A673 (cell line): ENCODE data around the gene VAMP5. TPM values are rescaled to one million over a fixed set of nuclear protein-coding genes. Genes with fewer than 3 reads are reported as not detected.
A peak's percentile ranks its signal among the peaks of the same experiment; 100 is the strongest.

Experiments
- BruUV-seq: library from RNA; stranded (reverse); fragments of 400-500 nt; replicated peaks from 2 replicates; lab custom pipeline; 2021; lab: Mats Ljungman, UMichigan
- CTCF ChIA-PET: fragments of 300-600 bp; sonication (Branson Sonifier 250); formaldehyde crosslinking; loops from one replicate; lab custom pipeline; 2022; ENCODE audit warnings: antibody characterized with exemption; lab: Charles Lee
- POLR2A ChIA-PET: fragments of 300-600 bp; sonication (Branson Sonifier 250); formaldehyde crosslinking; loops from one replicate; lab custom pipeline; 2022; ENCODE audit warnings: antibody characterized with exemption; ENCODE audit not compliant: low non-redundant PET; lab: Charles Lee
- DNase-seq: peaks from one replicate; pipeline ENCODE4 v3.0.0-alpha.2; 2015; ENCODE audit warnings: low spot score
- H3K27ac ChIP-seq: fragments of 200-600 bp; sonication (generic); 2 replicates; pipeline ENCODE4 v1.5.1; 2016; ENCODE audit warnings: mixed run types, low read depth, mild to moderate bottlenecking, mixed read lengths, antibody characterized with exemption, low read length; ENCODE audit not compliant: poor library complexity, severe bottlenecking
- H3K27me3 ChIP-seq: fragments of 200-600 bp; sonication (generic); replicated peaks from 2 replicates; pipeline ENCODE4 v1.6.1; 2017; ENCODE audit warnings: mixed run types, low read depth, mild to moderate bottlenecking, mixed read lengths, antibody characterized with exemption, low read length; ENCODE audit not compliant: insufficient read depth, poor library complexity
- H3K36me3 ChIP-seq: fragments of 200-600 bp; sonication (generic); 2 replicates; pipeline ENCODE4 v1.6.1; 2016; ENCODE audit warnings: mixed run types, mild to moderate bottlenecking, mixed read lengths, antibody characterized with exemption, low read length; ENCODE audit not compliant: insufficient read depth, poor library complexity, severe bottlenecking
- H3K4me1 ChIP-seq: fragments of 200-600 bp; sonication (generic); 2 replicates; pipeline ENCODE4 v1.6.1; 2017; ENCODE audit warnings: mixed run types, mild to moderate bottlenecking, mixed read lengths, antibody characterized with exemption, low read length; ENCODE audit not compliant: insufficient read depth, poor library complexity, severe bottlenecking
- H3K4me3 ChIP-seq: fragments of 200-600 bp; sonication (generic); 2 replicates; pipeline ENCODE4 v1.5.1; 2016; ENCODE audit warnings: low read depth, mixed run types, mild to moderate bottlenecking, mixed read lengths, low read length; ENCODE audit not compliant: poor library complexity, severe bottlenecking
- H3K9me3 ChIP-seq: fragments of 200-600 bp; sonication (generic); 2 replicates; pipeline ENCODE4 v1.6.1; 2016; ENCODE audit warnings: mixed run types, low read depth, mild to moderate bottlenecking, mixed read lengths, antibody characterized with exemption, low read length; ENCODE audit not compliant: poor library complexity, severe bottlenecking
- EZH2 ChIP-seq: fragments of 200-600 bp; sonication (generic); IDR thresholded peaks from 2 replicates; pipeline ENCODE4 v1.6.1; 2017; ENCODE audit warnings: borderline replicate concordance, low read depth, mild to moderate bottlenecking, mixed read lengths, antibody characterized with exemption, low read length; ENCODE audit not compliant: poor library complexity, severe bottlenecking
- intact Hi-C: fragments of 100-400 bp; cut with micrococcal nuclease; formaldehyde crosslinking; loops from one replicate; pipeline ENCODE4 v1.10.0; 2022; ENCODE audit not compliant: unreplicated experiment
- total RNA-seq: library from RNA; stranded (reverse); gene quantifications from 2 replicates; pipeline ENCODE4 v1.2.3, GENCODE V29; 2021
- TF ChIP-seq, protein P1 (sequence below): fragments of 300-800, 200-600 bp; sonication (generic); conservative IDR thresholded peaks from 2 replicates; pipeline ENCODE4 v1.5.1; 2017; ENCODE audit warnings: low read depth, mild to moderate bottlenecking, antibody characterized with exemption, low read length, moderate library complexity, mixed read lengths

VAMP5 gene
- total RNA-seq, 1 experiment from 2014 or later: 2.1 TPM

DNA sequence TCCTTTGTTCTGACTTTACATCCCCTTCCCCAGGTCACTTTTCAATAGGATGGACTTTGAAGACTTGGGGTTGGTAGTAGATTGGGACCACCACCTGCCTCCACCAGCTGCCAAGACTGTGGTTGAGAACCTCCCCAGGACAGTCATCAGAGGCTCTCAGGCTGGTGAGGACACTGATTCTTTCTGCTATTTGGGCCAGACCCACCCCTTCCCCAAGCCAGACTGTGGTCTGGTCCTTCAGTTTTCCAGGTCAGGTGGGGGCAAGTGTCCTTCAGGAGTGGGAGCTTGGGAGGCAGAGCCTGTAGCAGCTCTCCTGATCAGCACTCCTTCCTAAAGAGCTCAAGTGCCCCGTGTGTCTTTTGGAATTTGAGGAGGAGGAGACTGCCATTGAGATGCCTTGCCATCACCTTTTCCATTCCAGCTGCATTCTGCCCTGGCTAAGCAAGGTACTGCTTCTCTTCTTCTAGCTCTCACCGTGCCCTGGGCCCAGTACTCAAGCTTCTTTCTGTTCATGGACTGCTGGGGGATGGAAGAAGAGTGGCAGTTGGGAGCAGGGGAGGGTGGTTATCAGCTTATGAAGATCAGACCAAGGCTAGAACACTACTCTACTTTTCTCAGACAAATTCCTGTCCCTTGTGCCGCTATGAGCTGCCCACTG, 12.4 kb downstream of the VAMP5 start:
- Histone ChIP-seq H3K4me1 (no peaks in the 10 kb centered on the region), H3K27me3 (no peaks in the 10 kb centered on the region), H3K4me3 (peak overlapping the region; percentile 82), H3K36me3 (peaks cover 17% of the 10 kb centered on the region), H3K27ac (peak overlapping the region; percentile 83), H3K9me3 (no peaks in the 10 kb centered on the region)
- no TSS peak for BruUV-seq
- intact Hi-C loops: no loop called here
- POLR2A ChIA-PET: interaction anchor here (0.6 kb wide), 1 partner anchor 555 kb away, joined by 9 read pairs; no protein-coding TSS in a partner anchor
- CTCF ChIA-PET: no interaction called here
- TF ChIP-seq EZH2: no peak
- TF ChIP-seq, protein P1, sequence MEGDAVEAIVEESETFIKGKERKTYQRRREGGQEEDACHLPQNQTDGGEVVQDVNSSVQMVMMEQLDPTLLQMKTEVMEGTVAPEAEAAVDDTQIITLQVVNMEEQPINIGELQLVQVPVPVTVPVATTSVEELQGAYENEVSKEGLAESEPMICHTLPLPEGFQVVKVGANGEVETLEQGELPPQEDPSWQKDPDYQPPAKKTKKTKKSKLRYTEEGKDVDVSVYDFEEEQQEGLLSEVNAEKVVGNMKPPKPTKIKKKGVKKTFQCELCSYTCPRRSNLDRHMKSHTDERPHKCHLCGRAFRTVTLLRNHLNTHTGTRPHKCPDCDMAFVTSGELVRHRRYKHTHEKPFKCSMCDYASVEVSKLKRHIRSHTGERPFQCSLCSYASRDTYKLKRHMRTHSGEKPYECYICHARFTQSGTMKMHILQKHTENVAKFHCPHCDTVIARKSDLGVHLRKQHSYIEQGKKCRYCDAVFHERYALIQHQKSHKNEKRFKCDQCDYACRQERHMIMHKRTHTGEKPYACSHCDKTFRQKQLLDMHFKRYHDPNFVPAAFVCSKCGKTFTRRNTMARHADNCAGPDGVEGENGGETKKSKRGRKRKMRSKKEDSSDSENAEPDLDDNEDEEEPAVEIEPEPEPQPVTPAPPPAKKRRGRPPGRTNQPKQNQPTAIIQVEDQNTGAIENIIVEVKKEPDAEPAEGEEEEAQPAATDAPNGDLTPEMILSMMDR: no peak
- DNase-seq: no peak

DNA sequence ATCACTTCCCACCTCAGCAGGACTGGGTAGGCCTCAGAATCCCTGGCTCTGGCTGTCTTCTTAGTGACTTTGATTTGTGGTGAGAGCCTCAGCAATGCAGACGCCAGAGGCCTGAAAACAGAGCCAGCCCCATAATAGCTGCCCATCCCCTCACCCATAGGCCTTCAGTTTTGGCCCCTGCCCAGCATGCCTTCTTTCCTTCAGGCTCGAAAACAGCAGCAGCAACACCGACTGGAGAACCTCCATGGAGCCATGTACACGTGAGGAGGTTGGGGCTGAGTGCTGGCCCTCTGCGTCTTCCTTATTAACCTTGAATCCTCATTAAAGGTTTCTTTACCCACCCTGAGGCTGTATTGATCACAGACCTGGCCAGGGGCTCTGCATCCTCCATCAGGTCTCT, 13.0 kb downstream of the VAMP5 start:
- Histone ChIP-seq H3K9me3 (no peaks in the 10 kb centered on the region), H3K36me3 (peaks cover 17% of the 10 kb centered on the region), H3K27me3 (no peaks in the 10 kb centered on the region), H3K4me1 (no peaks in the 10 kb centered on the region), H3K27ac (no peak overlapping the region), H3K4me3 (no peak overlapping the region)
- intact Hi-C loops: no loop called here
- ChIA-PET POLR2A (interaction anchor here (0.6 kb wide), 1 partner anchor 556 kb away, joined by 9 read pairs; no protein-coding TSS in a partner anchor), CTCF (no interaction called here)
- BruUV-seq: no TSS peak
- no peak for TF ChIP-seq EZH2
- TF ChIP-seq, protein P1: no peak
- DNase-seq: no peak

DNA sequence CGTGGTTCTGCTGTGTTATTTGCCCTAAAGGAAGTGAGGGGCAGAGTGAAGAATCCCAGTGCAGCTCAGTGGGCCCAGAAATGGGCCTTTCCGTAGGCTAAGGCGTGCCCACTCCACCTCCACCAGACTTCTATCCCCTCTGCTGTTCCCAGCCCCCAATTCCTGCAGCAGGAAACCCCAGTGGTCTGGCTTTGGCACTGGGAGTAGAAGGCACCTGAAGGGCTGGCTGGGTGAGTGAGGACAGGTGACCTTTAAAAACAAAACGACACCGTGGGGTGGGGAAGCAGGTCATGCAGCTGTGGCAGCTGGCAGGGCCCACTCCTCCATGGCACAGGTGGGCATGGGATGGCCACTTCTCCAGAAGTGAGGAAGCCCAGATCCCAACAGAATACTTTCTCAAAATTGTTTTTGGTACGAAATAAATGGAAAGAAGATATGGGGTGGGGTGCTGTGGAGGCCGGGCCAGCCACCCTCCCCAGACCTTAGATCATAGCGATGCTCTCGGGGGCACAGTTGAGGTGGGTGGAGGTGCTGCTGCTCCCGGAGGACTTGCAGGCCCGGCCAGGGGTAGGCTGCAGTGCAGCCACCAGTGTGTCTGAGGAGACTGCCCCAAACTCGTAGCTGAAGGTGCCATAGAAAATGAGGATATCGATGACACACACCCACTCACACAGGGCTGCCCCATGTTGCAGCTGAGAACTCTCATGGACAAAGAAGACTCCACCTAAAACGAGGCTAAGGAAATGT, 14.5 kb downstream of the VAMP5 start:
- peaks cover 17% of the 10 kb centered on the region for H3K36me3 ChIP-seq
- no peaks in the 10 kb centered on the region for H3K27me3 ChIP-seq
- H3K4me3 ChIP-seq: no peak overlapping the region
- H3K9me3 ChIP-seq: no peaks in the 10 kb centered on the region
- ChIA-PET POLR2A (no interaction called here), CTCF (no interaction called here)
- no peak overlapping the region for H3K27ac ChIP-seq
- TF ChIP-seq, protein P1: no peak
- TF ChIP-seq EZH2: no peak
- BruUV-seq: no TSS peak
- intact Hi-C loops: no loop called here
- no peak for DNase-seq
- H3K4me1 ChIP-seq: no peaks in the 10 kb centered on the region
